ENCODE measurements around the gene INCA1. TPM values are rescaled to one million over a fixed set of nuclear protein-coding genes. Genes with fewer than 3 reads are reported as not detected.

INCA1 gene
- total and polyA plus RNA-seq, 4 donors, result 0.28 to 0.75 (median 0.55) TPM

- TF ChIP-seq HNF4G (IDR thresholded peaks at IDR 0.05) (no peak), FOXA2 (IDR thresholded peaks at IDR 0.05) (no peak), FOXA1 (IDR thresholded peaks at IDR 0.05) (no peak), ZBTB33 (IDR thresholded peaks at IDR 0.05) (no peak), YY1 (IDR thresholded peaks at IDR 0.05) (no peak), SP1 (IDR thresholded peaks at IDR 0.05) (no peak), HNF4A (conservative IDR thresholded peaks at IDR 0.05) (no peak)
- H3K4me3 ChIP-seq (ENCODE audit: low read depth in 1 of 3, low read length in 3 of 3), result no peak overlapping the region
- WGBS, result 80% methylated on average over 5 of the region's 5 CpGs
These were observed 30.6 kb upstream of the INCA1 start for GRCh38 chr17:5027916-5028315.

GRCh38 chr17:5027299-5027698, 30.0 kb upstream of the INCA1 start:
- WGBS, result 93% methylated on average over 6 of the region's 6 CpGs
- Histone ChIP-seq H3K36me3 (ENCODE audit: control insufficient read depth in 4 of 4, insufficient read depth in 3 of 4, low read depth in 1 of 4, low read length in 3 of 4) (peaks cover 6 to 20% (median 8%) of the 10 kb centered on the region in 4 donors), H3K27ac (ENCODE audit: low read depth in 1 of 2, low read length in 2 of 2) (no peak overlapping the region), H3K4me3 (ENCODE audit: low read depth in 1 of 3, low read length in 3 of 3) (no peak overlapping the region), H3K4me1 (ENCODE audit: control insufficient read depth in 4 of 4, insufficient read depth in 4 of 4, low read length in 3 of 4) (peaks cover 0 to 4% (median 0%) of the 10 kb centered on the region in 4 donors), H3K27me3 (ENCODE audit: control insufficient read depth in 4 of 4, insufficient read depth in 4 of 4, low read length in 3 of 4) (no peaks in the 10 kb centered on the region), H3K9me3 (ENCODE audit: control insufficient read depth in 4 of 4, low read length in 3 of 4) (no peaks in the 10 kb centered on the region), H3K9ac (ENCODE audit: low read depth in 1 of 2, low read length in 2 of 2) (no peak overlapping the region)
- DNase-seq (ENCODE audit: low spot score), result no peak
- TF ChIP-seq EGR1 (IDR thresholded peaks at IDR 0.05; ENCODE audit: low read depth in 2 of 2) (no peak), RAD21 (IDR thresholded peaks at IDR 0.05) (no peak), FOXA1 (IDR thresholded peaks at IDR 0.05) (no peak), NR2F2 (IDR thresholded peaks at IDR 0.05) (no peak), CTCF (IDR thresholded peaks at IDR 0.05; ENCODE audit: low read depth, low read length, missing input control) (no peak), ZBTB33 (IDR thresholded peaks at IDR 0.05) (no peak), HNF4A (conservative IDR thresholded peaks at IDR 0.05) (no peak), SP1 (IDR thresholded peaks at IDR 0.05) (no peak), JUND (IDR thresholded peaks at IDR 0.05) (no peak), REST (IDR thresholded peaks at IDR 0.05) (no peak), ATF3 (IDR thresholded peaks at IDR 0.05) (no peak), HNF4G (IDR thresholded peaks at IDR 0.05) (no peak), MAX (IDR thresholded peaks at IDR 0.05) (no peak)

More at GRCh38 chr17:5027916-5028315, 30.6 kb upstream of the INCA1 start:
- peaks cover 0 to 4% (median 0%) of the 10 kb centered on the region in 4 donors for H3K4me1 ChIP-seq (ENCODE audit: control insufficient read depth in 4 of 4, insufficient read depth in 4 of 4, low read length in 3 of 4)
- H3K9ac ChIP-seq (ENCODE audit: low read depth in 1 of 2, low read length in 2 of 2), result no peak overlapping the region
- DNase-seq (ENCODE audit: low spot score), result no peak
- H3K27ac ChIP-seq (ENCODE audit: low read depth in 1 of 2, low read length in 2 of 2), result no peak overlapping the region
- no peaks in the 10 kb centered on the region for H3K9me3 ChIP-seq (ENCODE audit: control insufficient read depth in 4 of 4, low read length in 3 of 4)
- no peaks in the 10 kb centered on the region for H3K27me3 ChIP-seq (ENCODE audit: control insufficient read depth in 4 of 4, insufficient read depth in 4 of 4, low read length in 3 of 4)
- H3K36me3 ChIP-seq (ENCODE audit: control insufficient read depth in 4 of 4, insufficient read depth in 3 of 4, low read depth in 1 of 4, low read length in 3 of 4), result peaks cover 2 to 15% (median 3%) of the 10 kb centered on the region in 4 donors
